Mesendoderm (in vitro differentiated cells): Measurements from ENCODE around the gene RNF212B.

Experiments used
- DNase-seq: peaks from one replicate; pipeline ENCODE4 v3.0.0; 2013
- H2AK5ac ChIP-seq: 2 replicates; pipeline ENCODE4 v1.6.1; 2013; ENCODE audit warnings: low read length, inconsistent platforms
- H2BK120ac ChIP-seq: 2 replicates; pipeline ENCODE4 v1.6.1; 2013; ENCODE audit warnings: low read depth, mild to moderate bottlenecking, low read length, moderate library complexity, mixed read lengths
- H2BK15ac ChIP-seq: replicated peaks from 2 replicates; pipeline ENCODE4 v1.6.1; 2013; ENCODE audit warnings: low read depth, mild to moderate bottlenecking, moderate library complexity
- H2BK5ac ChIP-seq: 2 replicates; pipeline ENCODE4 v1.6.1; 2013; ENCODE audit warnings: low read length, inconsistent platforms
- H3K18ac ChIP-seq: 2 replicates; pipeline ENCODE4 v1.6.1; 2013; ENCODE audit warnings: mild to moderate bottlenecking, low read length, mixed read lengths
- H3K23ac ChIP-seq: one replicate; pipeline ENCODE4 v1.6.1; 2013; ENCODE audit warnings: low read length
- H3K27ac ChIP-seq: 2 replicates; pipeline ENCODE4 v1.5.1; 2013; ENCODE audit warnings: low read depth, mild to moderate bottlenecking, inconsistent platforms, low read length, moderate library complexity
- H3K27me3 ChIP-seq: 2 replicates; pipeline ENCODE4 v1.6.1; 2013; ENCODE audit warnings: low read length, control low read depth, mild to moderate bottlenecking, inconsistent platforms; ENCODE audit not compliant: insufficient read depth, poor library complexity
- H3K36me3 ChIP-seq: 2 replicates; pipeline ENCODE4 v1.6.1; 2013; ENCODE audit warnings: low read length, inconsistent platforms; ENCODE audit not compliant: control insufficient read depth, insufficient read depth
- H3K4ac ChIP-seq: one replicate; pipeline ENCODE4 v1.6.1; 2013; ENCODE audit warnings: low read depth, mild to moderate bottlenecking, low read length, moderate library complexity
- H3K4me1 ChIP-seq: 2 replicates; pipeline ENCODE4 v1.6.1; 2013; ENCODE audit warnings: low read depth, low read length, inconsistent platforms; ENCODE audit not compliant: control insufficient read depth
- H3K4me2 ChIP-seq: 2 replicates; pipeline ENCODE4 v1.6.1; 2013; ENCODE audit warnings: low read length
- H3K4me3 ChIP-seq: 2 replicates; pipeline ENCODE4 v1.5.1; 2013; ENCODE audit warnings: mild to moderate bottlenecking, low read length
- H3K56ac ChIP-seq: one replicate; pipeline ENCODE4 v1.6.1; 2013; ENCODE audit warnings: low read length
- H3K79me1 ChIP-seq: 2 replicates; pipeline ENCODE4 v1.6.1; 2013; ENCODE audit warnings: low read length, inconsistent platforms
- H3K79me2 ChIP-seq: 2 replicates; pipeline ENCODE4 v1.6.1; 2013; ENCODE audit warnings: mild to moderate bottlenecking, low read length; ENCODE audit not compliant: control insufficient read depth, insufficient read depth
- H3K9ac ChIP-seq: 2 replicates; pipeline ENCODE4 v1.6.1; 2013; ENCODE audit warnings: low read length, inconsistent platforms
- H4K5ac ChIP-seq: one replicate; pipeline ENCODE4 v1.6.1; 2013; ENCODE audit warnings: low read length
- H4K8ac ChIP-seq: one replicate; pipeline ENCODE4 v1.6.1; 2013; ENCODE audit warnings: low read depth, mild to moderate bottlenecking, control low read depth, low read length, moderate library complexity
- WGBS: extraction: QIAGEN DNeasy Blood & Tissue Kit; methylation state at CpG from one replicate; pipeline ENCODE4 v1.1.7; 2013; ENCODE audit warnings: low lambda C conversion rate, missing lambda C conversion rate; ENCODE audit not compliant: insufficient coverage; ENCODE audit errors: extremely low coverage; 5-methylcytosine and 5-hydroxymethylcytosine counted together

Gene RNF212B

DNA sequence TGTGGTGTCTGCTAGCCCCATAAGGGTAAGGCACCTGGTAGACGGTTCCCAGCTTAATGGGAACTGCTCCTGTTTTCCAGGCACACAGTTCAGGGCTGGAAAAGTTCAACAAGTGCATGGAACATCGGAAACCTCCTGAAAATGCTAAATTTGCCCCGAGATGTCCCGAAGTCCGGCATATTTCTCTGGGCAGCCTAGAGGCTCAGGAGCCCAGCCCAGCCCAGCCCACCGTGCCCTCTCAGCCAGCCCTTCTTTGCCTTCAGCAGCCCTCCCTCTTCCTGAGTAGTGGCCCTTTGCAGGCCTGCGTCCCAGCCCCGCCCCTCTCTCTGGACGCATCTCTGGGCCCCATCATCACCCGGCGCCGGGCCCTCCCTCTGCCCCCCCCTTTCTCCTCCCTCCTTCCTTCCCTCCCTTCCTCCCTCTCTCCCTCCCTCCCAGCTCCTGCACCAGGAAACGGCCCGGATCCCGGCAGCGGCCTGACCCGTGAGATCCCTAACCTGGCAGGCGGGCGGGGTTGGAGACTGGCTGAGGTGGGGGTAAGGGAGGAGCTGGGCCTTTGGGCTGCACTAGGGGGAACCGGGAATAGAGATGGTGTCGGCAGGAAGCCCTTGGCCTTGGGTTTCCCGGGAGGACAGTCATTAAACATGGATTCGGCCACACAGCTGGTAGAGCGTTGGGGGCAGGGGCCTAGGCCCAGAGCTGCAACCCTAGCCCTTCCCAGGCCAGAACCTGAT, 68.8 kb downstream of the RNF212B start, which contains the start of gene BCL2L2:
BCL2L2 (plus strand) TSS at position 422 of the 734 bp plus-strand sequence. CDS start 935 bp downstream, outside the sequence.
- Histone ChIP-seq H2AK5ac (peak within 1 kb of the TSS; percentile 93), H3K36me3 (no peaks in the 10 kb centered on the region), H3K79me2 (peaks cover 14% of the 10 kb centered on the region), H3K56ac (peak within 1 kb of the TSS; percentile 98), H3K4me1 (peaks cover 4% of the 10 kb centered on the region), H3K27me3 (no peaks in the 10 kb centered on the region), H3K4me2 (peak within 1 kb of the TSS; percentile 94), H2BK15ac (no peak within 1 kb of the TSS), H4K8ac (peak within 1 kb of the TSS; percentile 82), H3K27ac (peak within 1 kb of the TSS; percentile 83), H3K23ac (peak within 1 kb of the TSS; percentile 45), H3K18ac (peak within 1 kb of the TSS; percentile 72), H3K9ac (peak within 1 kb of the TSS; percentile 99), H3K4ac (peak within 1 kb of the TSS; percentile 85), H3K79me1 (peaks cover 23% of the 10 kb centered on the region), H2BK5ac (peak within 1 kb of the TSS; percentile 78), H2BK120ac (peak within 1 kb of the TSS; percentile 15), H4K5ac (peak within 1 kb of the TSS; percentile 34), H3K4me3 (peak within 1 kb of the TSS; percentile 93)
- DNase-seq = peak; percentile 97
- WGBS = no CpG with 5 or more reads among the region's 24 CpGs

DNA sequence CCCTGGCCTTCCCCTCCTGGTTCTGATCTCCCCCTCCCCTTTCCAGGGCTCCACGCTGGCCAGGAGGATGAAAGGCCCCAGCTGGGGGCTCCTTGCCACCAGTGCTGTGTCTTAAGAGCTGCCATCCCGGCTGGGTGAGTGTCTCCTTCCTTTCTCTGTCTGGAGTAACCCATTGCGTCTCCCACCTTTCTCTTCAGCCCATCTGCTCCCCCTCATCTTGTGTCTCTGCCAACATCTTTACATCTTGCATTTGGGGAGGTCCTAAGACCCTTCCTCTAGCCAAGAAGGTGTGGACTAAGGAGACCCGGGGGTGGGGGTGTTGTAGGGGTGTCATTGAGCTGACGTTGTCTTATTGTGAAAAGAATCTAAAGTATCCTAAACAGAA, 69.4 kb downstream of the RNF212B start:
- peak overlapping the region; percentile 34 for H4K5ac ChIP-seq
- no peak overlapping the region for H2BK15ac ChIP-seq
- H3K18ac ChIP-seq = peak overlapping the region; percentile 72
- H3K23ac ChIP-seq = peak overlapping the region; percentile 45
- DNase-seq = no peak
- H2BK120ac ChIP-seq = peak overlapping the region; percentile 15
- WGBS = no CpG with 5 or more reads among the region's 5 CpGs
- H2BK5ac ChIP-seq = peak overlapping the region; percentile 78
- peak overlapping the region; percentile 98 for H3K56ac ChIP-seq
- H3K27ac ChIP-seq = peak overlapping the region; percentile 83
- peak overlapping the region; percentile 93 for H2AK5ac ChIP-seq
- H3K4me3 ChIP-seq = peak overlapping the region; percentile 93
- H3K4me2 ChIP-seq = peak overlapping the region; percentile 91
- H3K79me1 ChIP-seq = peaks cover 23% of the 10 kb centered on the region
- H3K9ac ChIP-seq = peak overlapping the region; percentile 99
- H3K27me3 ChIP-seq = no peaks in the 10 kb centered on the region
- H3K4ac ChIP-seq = peak overlapping the region; percentile 85
- peaks cover 14% of the 10 kb centered on the region for H3K79me2 ChIP-seq
- H4K8ac ChIP-seq = no peak overlapping the region
- H3K4me1 ChIP-seq = peaks cover 4% of the 10 kb centered on the region
- H3K36me3 ChIP-seq = no peaks in the 10 kb centered on the region

DNA sequence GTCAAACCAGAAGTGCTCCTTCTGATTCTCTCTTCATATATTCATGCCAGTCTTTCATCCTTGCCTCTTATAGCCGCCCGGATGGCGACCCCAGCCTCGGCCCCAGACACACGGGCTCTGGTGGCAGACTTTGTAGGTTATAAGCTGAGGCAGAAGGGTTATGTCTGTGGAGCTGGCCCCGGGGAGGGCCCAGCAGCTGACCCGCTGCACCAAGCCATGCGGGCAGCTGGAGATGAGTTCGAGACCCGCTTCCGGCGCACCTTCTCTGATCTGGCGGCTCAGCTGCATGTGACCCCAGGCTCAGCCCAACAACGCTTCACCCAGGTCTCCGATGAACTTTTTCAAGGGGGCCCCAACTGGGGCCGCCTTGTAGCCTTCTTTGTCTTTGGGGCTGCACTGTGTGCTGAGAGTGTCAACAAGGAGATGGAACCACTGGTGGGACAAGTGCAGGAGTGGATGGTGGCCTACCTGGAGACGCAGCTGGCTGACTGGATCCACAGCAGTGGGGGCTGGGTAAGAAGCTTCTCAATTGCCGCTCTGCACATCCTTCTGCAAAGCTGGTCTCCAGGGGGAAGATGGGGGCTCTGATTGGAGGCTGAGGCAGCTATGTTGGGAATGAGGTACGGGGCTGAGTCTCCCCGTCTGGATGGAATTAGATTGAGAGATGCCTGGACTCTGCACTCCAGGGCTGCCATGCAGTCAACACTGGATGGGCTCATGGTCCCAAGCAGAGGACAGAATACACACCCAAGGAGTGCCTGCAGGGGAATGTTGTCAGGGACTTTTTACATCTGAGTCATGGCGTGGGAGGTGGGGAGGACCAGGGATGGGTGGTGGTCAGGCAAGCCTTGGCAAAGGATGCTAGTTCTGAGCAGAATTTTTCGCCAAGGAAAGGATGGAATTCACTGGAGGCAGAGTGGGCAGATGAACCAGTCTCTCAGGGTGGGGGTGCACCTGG, 70.2 kb downstream of the RNF212B start:
- no peak overlapping the region for H2AK5ac ChIP-seq

DNA sequence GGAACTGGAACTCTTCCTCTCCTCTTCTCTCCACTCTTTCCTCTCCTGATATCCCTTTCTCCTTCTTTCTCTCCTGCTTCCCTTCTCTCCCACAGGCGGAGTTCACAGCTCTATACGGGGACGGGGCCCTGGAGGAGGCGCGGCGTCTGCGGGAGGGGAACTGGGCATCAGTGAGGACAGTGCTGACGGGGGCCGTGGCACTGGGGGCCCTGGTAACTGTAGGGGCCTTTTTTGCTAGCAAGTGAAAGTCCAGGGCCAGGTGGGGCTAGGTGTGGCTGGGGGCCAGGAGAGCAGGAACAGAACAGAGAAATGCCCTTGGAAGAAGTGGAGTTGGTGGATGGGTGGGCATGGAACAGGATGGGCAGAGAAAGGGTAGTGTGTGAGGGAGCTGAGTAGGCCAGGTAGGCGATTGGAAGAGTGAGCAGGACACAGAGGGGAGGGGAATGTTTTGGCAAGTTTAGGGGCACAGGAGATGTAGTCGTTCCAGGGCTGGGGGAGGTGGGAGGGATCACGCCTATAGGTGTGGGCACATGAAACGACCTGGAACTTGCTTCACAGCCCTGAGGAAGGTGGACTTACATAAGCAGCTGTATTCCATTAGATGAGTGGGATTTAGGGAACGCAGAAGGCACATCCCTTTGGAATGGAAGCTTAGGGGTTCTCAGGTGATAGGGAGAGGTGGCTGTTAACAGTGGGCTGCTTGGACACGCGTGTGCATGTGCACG, 71.1 kb downstream of the RNF212B start:
- no CpG with 5 or more reads among the region's 17 CpGs for WGBS
- H3K79me2 ChIP-seq = peaks cover 14% of the 10 kb centered on the region
- no peak overlapping the region for H2BK5ac ChIP-seq
- H4K8ac ChIP-seq = no peak overlapping the region
- H4K5ac ChIP-seq = no peak overlapping the region
- H3K79me1 ChIP-seq = peaks cover 23% of the 10 kb centered on the region
- no peak overlapping the region for H3K18ac ChIP-seq
- H3K4me1 ChIP-seq = peaks cover 4% of the 10 kb centered on the region
- no peak overlapping the region for H3K4ac ChIP-seq
- no peak overlapping the region for H3K4me2 ChIP-seq
- no peak overlapping the region for H2AK5ac ChIP-seq
- H3K27ac ChIP-seq = no peak overlapping the region
- no peak overlapping the region for H2BK15ac ChIP-seq
- H3K36me3 ChIP-seq = no peaks in the 10 kb centered on the region
- no peak overlapping the region for H3K4me3 ChIP-seq
- H3K56ac ChIP-seq = no peak overlapping the region
- no peaks in the 10 kb centered on the region for H3K27me3 ChIP-seq
- no peak overlapping the region for H3K9ac ChIP-seq
- no peak for DNase-seq
- no peak overlapping the region for H3K23ac ChIP-seq
- no peak overlapping the region for H2BK120ac ChIP-seq

More for the DNA sequence above, 70.2 kb downstream of the RNF212B start:
- Histone ChIP-seq H2BK120ac (no peak overlapping the region), H4K8ac (no peak overlapping the region), H3K36me3 (no peaks in the 10 kb centered on the region), H4K5ac (no peak overlapping the region), H2BK15ac (no peak overlapping the region), H3K18ac (no peak overlapping the region), H3K27me3 (no peaks in the 10 kb centered on the region), H3K56ac (peak overlapping the region; percentile 98), H3K4me2 (peak overlapping the region; percentile 91), H3K4me1 (peaks cover 4% of the 10 kb centered on the region), H3K4ac (no peak overlapping the region), H3K79me2 (peaks cover 14% of the 10 kb centered on the region), H3K79me1 (peaks cover 23% of the 10 kb centered on the region), H3K27ac (no peak overlapping the region), H3K4me3 (no peak overlapping the region), H3K9ac (peak overlapping the region; percentile 99), H2BK5ac (no peak overlapping the region), H3K23ac (no peak overlapping the region)
- WGBS = no CpG with 5 or more reads among the region's 22 CpGs
- DNase-seq = no peak

DNA sequence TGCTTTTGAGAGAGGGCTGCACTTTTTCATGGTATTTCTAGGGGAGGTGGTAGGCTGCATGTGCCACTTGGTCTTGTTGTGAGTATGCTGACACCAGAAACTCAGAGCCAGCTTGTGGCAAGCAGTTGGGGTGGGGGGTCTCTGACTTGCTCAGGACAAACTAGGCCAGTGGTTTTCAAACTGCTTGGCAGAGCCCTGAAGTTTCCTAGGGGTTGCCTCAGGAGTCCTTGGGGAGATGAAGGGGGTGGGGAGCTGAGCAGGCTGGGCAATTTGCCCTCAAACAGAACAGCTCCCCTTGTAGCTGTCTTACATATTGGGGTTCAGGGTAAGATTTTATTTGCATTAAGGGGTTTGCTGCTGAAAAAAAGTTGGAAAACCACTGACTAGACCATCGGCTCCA, 72.8 kb downstream of the RNF212B start:
- Histone ChIP-seq H3K23ac (no peak overlapping the region), H2BK5ac (no peak overlapping the region), H3K79me2 (peaks cover 14% of the 10 kb centered on the region), H3K36me3 (no peaks in the 10 kb centered on the region), H3K4me2 (no peak overlapping the region), H3K4me3 (no peak overlapping the region), H3K27ac (no peak overlapping the region), H3K27me3 (no peaks in the 10 kb centered on the region), H4K5ac (no peak overlapping the region), H2BK120ac (no peak overlapping the region), H2AK5ac (no peak overlapping the region), H2BK15ac (no peak overlapping the region), H3K18ac (no peak overlapping the region), H3K9ac (no peak overlapping the region), H3K4ac (no peak overlapping the region), H3K56ac (no peak overlapping the region), H4K8ac (no peak overlapping the region), H3K4me1 (peaks cover 4% of the 10 kb centered on the region), H3K79me1 (peaks cover 23% of the 10 kb centered on the region)
- DNase-seq = no peak
- WGBS = no CpG with 5 or more reads among the region's 1 CpG
